Measurements from ENCODE around the gene SEC61G. TPM values are rescaled to one million over a fixed set of nuclear protein-coding genes. Genes with fewer than 3 reads are reported as not detected.

Gene SEC61G
- total and polyA plus RNA-seq, 2 donors (not counting 1 experiment from before 2014, with no cell fraction given) = 23.6 to 60.9 TPM

- Histone ChIP-seq H3K27me3 (replicated peaks in 1 of 4; ENCODE audit: control extremely low read depth in 1 of 4, control insufficient read depth in 3 of 4, insufficient read depth in 4 of 4, low read length in 3 of 4) (no peaks in the 10 kb centered on the region), H2AFZ (ENCODE audit: insufficient read depth, low read depth, low read length, poor library complexity, severe bottlenecking) (no peak overlapping the region), H3K4me3 (ENCODE audit: control extremely low read depth in 1 of 5, extremely low read depth in 1 of 5, insufficient read depth in 1 of 5, low read depth in 2 of 5, low read length in 4 of 5) (no peak overlapping the region), H3K79me2 (ENCODE audit: control insufficient read depth, insufficient read depth, low read length) (no peaks in the 10 kb centered on the region), H3K9me3 (ENCODE audit: control extremely low read depth in 1 of 3, control insufficient read depth in 2 of 3, insufficient read depth in 1 of 3, low read length in 2 of 3) (peaks cover 0 to 5% (median 2%) of the 10 kb centered on the region in 3 donors), H3K4me2 (replicated peaks; ENCODE audit: low read depth, low read length, poor library complexity, severe bottlenecking) (no peak overlapping the region), H4K20me1 (ENCODE audit: control insufficient read depth, insufficient read depth, low read length, poor library complexity, severe bottlenecking) (no peaks in the 10 kb centered on the region), H3K27ac (ENCODE audit: low read length in 2 of 2) (no peak overlapping the region), H3K4me1 (ENCODE audit: control insufficient read depth in 2 of 2, insufficient read depth in 2 of 2, low read length in 2 of 2) (no peaks in the 10 kb centered on the region), H3K9ac (ENCODE audit: low read length) (no peak overlapping the region), H3K36me3 (replicated peaks in 1 of 2; ENCODE audit: control extremely low read depth in 1 of 2, control insufficient read depth in 1 of 2, extremely low read depth in 1 of 2, insufficient read depth in 2 of 2, low read length in 1 of 2) (no peaks in the 10 kb centered on the region)
- TF ChIP-seq EZH2 (IDR thresholded peaks at IDR 0.05; ENCODE audit: borderline replicate concordance, insufficient read depth, low read depth, low read length, poor library complexity, severe bottlenecking) = no peak
- TF ChIP-seq CTCF (IDR thresholded peaks at IDR 0.05) = no peak
- POLR2A ChIA-PET = no interaction called here
- Mint-ChIP-seq H3K27me3 (no peaks in the 10 kb centered on the region), H3K4me3 (no peak overlapping the region), H3K4me1 (no peaks in the 10 kb centered on the region), H3K9me3 (ENCODE audit: insufficient read depth) (peaks cover 5% of the 10 kb centered on the region), H3K27ac (no peak overlapping the region)
- intact Hi-C loops (cut with micrococcal nuclease) = no loop called here
- ATAC-seq (ENCODE audit: low read depth) = no peak
- no peak for DNase-seq
- 83% methylated on average over 2 of the region's 4 CpGs for WGBS (ENCODE audit: insufficient coverage)
- CTCF ChIA-PET = no interaction called here
These were observed 46.2 kb downstream of the SEC61G start for GRCh38 chr7:54712820-54713219.

- no peaks in the 10 kb centered on the region for H3K36me3 ChIP-seq (replicated peaks in 1 of 2; ENCODE audit: control extremely low read depth in 1 of 2, control insufficient read depth in 1 of 2, extremely low read depth in 1 of 2, insufficient read depth in 2 of 2, low read length in 1 of 2)
- no peaks in the 10 kb centered on the region for H3K27me3 Mint-ChIP-seq
- ATAC-seq (ENCODE audit: low read depth) (no peak), DNase-seq (no peak)
- H3K4me1 ChIP-seq (ENCODE audit: control insufficient read depth in 2 of 2, insufficient read depth in 2 of 2, low read length in 2 of 2) = no peaks in the 10 kb centered on the region
- H3K9me3 Mint-ChIP-seq (ENCODE audit: insufficient read depth) = peaks cover 7% of the 10 kb centered on the region
- no peak overlapping the region for H3K4me2 ChIP-seq (replicated peaks; ENCODE audit: low read depth, low read length, poor library complexity, severe bottlenecking)
- no peaks in the 10 kb centered on the region for H3K79me2 ChIP-seq (ENCODE audit: control insufficient read depth, insufficient read depth, low read length)
- H3K4me3 ChIP-seq (ENCODE audit: control extremely low read depth in 1 of 5, extremely low read depth in 1 of 5, insufficient read depth in 1 of 5, low read depth in 2 of 5, low read length in 4 of 5) = no peak overlapping the region
- H3K4me3 Mint-ChIP-seq = no peak overlapping the region
- H3K9ac ChIP-seq (ENCODE audit: low read length) = no peak overlapping the region
- peaks cover 0 to 5% (median 2%) of the 10 kb centered on the region in 3 donors for H3K9me3 ChIP-seq (ENCODE audit: control extremely low read depth in 1 of 3, control insufficient read depth in 2 of 3, insufficient read depth in 1 of 3, low read length in 2 of 3)
- H4K20me1 ChIP-seq (ENCODE audit: control insufficient read depth, insufficient read depth, low read length, poor library complexity, severe bottlenecking) = no peaks in the 10 kb centered on the region
- WGBS (ENCODE audit: insufficient coverage) = 90% methylated on average over 2 of the region's 2 CpGs
- H3K27me3 ChIP-seq (replicated peaks in 1 of 4; ENCODE audit: control extremely low read depth in 1 of 4, control insufficient read depth in 3 of 4, insufficient read depth in 4 of 4, low read length in 3 of 4) = no peaks in the 10 kb centered on the region
- intact Hi-C loops (cut with micrococcal nuclease) = no loop called here
- ChIA-PET POLR2A (no interaction called here), CTCF (no interaction called here)
- no peak overlapping the region for H2AFZ ChIP-seq (ENCODE audit: insufficient read depth, low read depth, low read length, poor library complexity, severe bottlenecking)
- no peak overlapping the region for H3K27ac ChIP-seq (ENCODE audit: low read length in 2 of 2)
- H3K4me1 Mint-ChIP-seq = no peaks in the 10 kb centered on the region
- TF ChIP-seq CTCF (IDR thresholded peaks at IDR 0.05) (no peak), EZH2 (IDR thresholded peaks at IDR 0.05; ENCODE audit: borderline replicate concordance, insufficient read depth, low read depth, low read length, poor library complexity, severe bottlenecking) (no peak)
- H3K27ac Mint-ChIP-seq = no peak overlapping the region
These were observed 47.0 kb downstream of the SEC61G start for GRCh38 chr7:54711900-54712595.
